Measurements from ENCODE around the gene ARL13B. TPM values are rescaled to one million over a fixed set of nuclear protein-coding genes. Genes with fewer than 3 reads are reported as not detected.

The ARL13B gene
- total RNA-seq, 4 donors from 2014 or later: 1.2 to 2.7 (median 1.4) TPM

GRCh38 chr3:94012185-94012584 is 32.2 kb downstream of the ARL13B start:
- H3K9me3 ChIP-seq: no peaks in the 10 kb centered on the region
- no peak overlapping the region for H3K4me3 ChIP-seq
- in situ Hi-C loops (cut with MboI; ENCODE audit: low sequenced_read_pairs in 4 of 4): loop anchor here in 1 of 4 donors (10.0 kb wide), 1 partner anchor 63 kb away; no protein-coding TSS in a partner anchor
- H3K27me3 ChIP-seq: no peaks in the 10 kb centered on the region
- intact Hi-C loops (cut with DNase I; ENCODE audit: low total_unique reads): no loop called here
- no peak for DNase-seq
- no peak for ATAC-seq
- H3K4me1 ChIP-seq: no peaks in the 10 kb centered on the region
- no peaks in the 10 kb centered on the region for H3K36me3 ChIP-seq
- H3K27ac ChIP-seq: no peak overlapping the region
- TF ChIP-seq, protein P1, sequence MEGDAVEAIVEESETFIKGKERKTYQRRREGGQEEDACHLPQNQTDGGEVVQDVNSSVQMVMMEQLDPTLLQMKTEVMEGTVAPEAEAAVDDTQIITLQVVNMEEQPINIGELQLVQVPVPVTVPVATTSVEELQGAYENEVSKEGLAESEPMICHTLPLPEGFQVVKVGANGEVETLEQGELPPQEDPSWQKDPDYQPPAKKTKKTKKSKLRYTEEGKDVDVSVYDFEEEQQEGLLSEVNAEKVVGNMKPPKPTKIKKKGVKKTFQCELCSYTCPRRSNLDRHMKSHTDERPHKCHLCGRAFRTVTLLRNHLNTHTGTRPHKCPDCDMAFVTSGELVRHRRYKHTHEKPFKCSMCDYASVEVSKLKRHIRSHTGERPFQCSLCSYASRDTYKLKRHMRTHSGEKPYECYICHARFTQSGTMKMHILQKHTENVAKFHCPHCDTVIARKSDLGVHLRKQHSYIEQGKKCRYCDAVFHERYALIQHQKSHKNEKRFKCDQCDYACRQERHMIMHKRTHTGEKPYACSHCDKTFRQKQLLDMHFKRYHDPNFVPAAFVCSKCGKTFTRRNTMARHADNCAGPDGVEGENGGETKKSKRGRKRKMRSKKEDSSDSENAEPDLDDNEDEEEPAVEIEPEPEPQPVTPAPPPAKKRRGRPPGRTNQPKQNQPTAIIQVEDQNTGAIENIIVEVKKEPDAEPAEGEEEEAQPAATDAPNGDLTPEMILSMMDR (IDR thresholded peaks at IDR 0.05 in 4 of 5, conservative IDR thresholded peaks at IDR 0.05 in 1 of 5): no peak
- no peak for TF ChIP-seq POLR2A (IDR thresholded peaks at IDR 0.05)

- in situ Hi-C loops (cut with MboI; ENCODE audit: low sequenced_read_pairs in 4 of 4): loop anchor here in 1 of 4 donors (10.0 kb wide), 1 partner anchor 60 kb away; no protein-coding TSS in a partner anchor
- Histone ChIP-seq H3K4me3 (no peak overlapping the region), H3K4me1 (no peaks in the 10 kb centered on the region), H3K36me3 (no peaks in the 10 kb centered on the region), H3K27me3 (no peaks in the 10 kb centered on the region), H3K27ac (no peak overlapping the region), H3K9me3 (no peaks in the 10 kb centered on the region)
- TF ChIP-seq, protein P1 (IDR thresholded peaks at IDR 0.05 in 4 of 5, conservative IDR thresholded peaks at IDR 0.05 in 1 of 5): no peak
- TF ChIP-seq POLR2A (IDR thresholded peaks at IDR 0.05): no peak
- DNase-seq (no peak), ATAC-seq (no peak)
- intact Hi-C loops (cut with DNase I; ENCODE audit: low total_unique reads): no loop called here
These were observed 35.1 kb downstream of the ARL13B start for GRCh38 chr3:94015025-94015424.

- no peak for DNase-seq
- H3K9me3 ChIP-seq: no peaks in the 10 kb centered on the region
- no peak for TF ChIP-seq POLR2A (IDR thresholded peaks at IDR 0.05)
- TF ChIP-seq, protein P1 (IDR thresholded peaks at IDR 0.05 in 4 of 5, conservative IDR thresholded peaks at IDR 0.05 in 1 of 5): no peak
- no peak overlapping the region for H3K27ac ChIP-seq
- H3K36me3 ChIP-seq: no peaks in the 10 kb centered on the region
- in situ Hi-C loops (cut with MboI; ENCODE audit: low sequenced_read_pairs in 4 of 4): loop anchor here in 1 of 4 donors (10.0 kb wide), 1 partner anchor 55 kb away; no protein-coding TSS in a partner anchor
- intact Hi-C loops (cut with DNase I; ENCODE audit: low total_unique reads): no loop called here
- H3K4me1 ChIP-seq: no peaks in the 10 kb centered on the region
- no peaks in the 10 kb centered on the region for H3K27me3 ChIP-seq
- no peak overlapping the region for H3K4me3 ChIP-seq
- no peak for ATAC-seq
These were observed 39.7 kb downstream of the ARL13B start for GRCh38 chr3:94019659-94020058.

GRCh38 chr3:94020293-94020692 is 40.3 kb downstream of the ARL13B start:
- H3K27me3 ChIP-seq: no peaks in the 10 kb centered on the region
- H3K4me3 ChIP-seq: no peak overlapping the region
- in situ Hi-C loops (cut with MboI; ENCODE audit: low sequenced_read_pairs in 4 of 4): no loop called here
- no peak for TF ChIP-seq POLR2A (IDR thresholded peaks at IDR 0.05)
- TF ChIP-seq, protein P1 (IDR thresholded peaks at IDR 0.05 in 4 of 5, conservative IDR thresholded peaks at IDR 0.05 in 1 of 5): no peak
- no peaks in the 10 kb centered on the region for H3K4me1 ChIP-seq
- intact Hi-C loops (cut with DNase I; ENCODE audit: low total_unique reads): no loop called here
- H3K36me3 ChIP-seq: no peaks in the 10 kb centered on the region
- no peak for DNase-seq
- H3K9me3 ChIP-seq: no peaks in the 10 kb centered on the region
- H3K27ac ChIP-seq: no peak overlapping the region
- ATAC-seq: no peak

- ATAC-seq: no peak
- TF ChIP-seq, protein P1 (IDR thresholded peaks at IDR 0.05 in 4 of 5, conservative IDR thresholded peaks at IDR 0.05 in 1 of 5): no peak
- TF ChIP-seq POLR2A (IDR thresholded peaks at IDR 0.05): no peak
- Histone ChIP-seq H3K9me3 (no peaks in the 10 kb centered on the region), H3K4me3 (no peak overlapping the region), H3K27me3 (no peaks in the 10 kb centered on the region), H3K27ac (no peak overlapping the region), H3K4me1 (no peaks in the 10 kb centered on the region), H3K36me3 (no peaks in the 10 kb centered on the region)
- no peak for DNase-seq
- intact Hi-C loops (cut with DNase I; ENCODE audit: low total_unique reads) (no loop called here), in situ Hi-C loops (cut with MboI; ENCODE audit: low sequenced_read_pairs in 4 of 4) (no loop called here)
These were observed 44.4 kb downstream of the ARL13B start for GRCh38 chr3:94024385-94024784.

Data from gastrocnemius medialis (tissue), 4 donors.